Measurements from ENCODE around the gene ETV7. TPM values are rescaled to one million over a fixed set of nuclear protein-coding genes. Genes with fewer than 3 reads are reported as not detected.
"Not testable (repeated sequence)": the region's sequence is repeated elsewhere in the genome, so short reads cannot be mapped to it uniquely, and the experiment has no call there.

ETV7 gene
- polyA plus RNA-seq, 3 donors: 0.10 to 2.2 (median 1.5) TPM

GRCh38 chr6:36364669-36365479 is 22.6 kb downstream of the ETV7 start:
- DNase-seq: peak; percentile 60 to 85 (median 61)
- no peaks in the 10 kb centered on the region for H3K27me3 ChIP-seq (ENCODE audit: control insufficient read depth in 2 of 2, insufficient read depth in 2 of 2, low read length in 2 of 2)
- Mint-ChIP-seq H3K36me3 (peaks cover 3 to 7% of the 10 kb centered on the region in 2 donors), H3K9me3 (no peaks in the 10 kb centered on the region), H3K27ac (peak overlapping the region in 4 of 7 donors; percentile 26 to 77 (median 54)), H3K27me3 (ENCODE audit: low read depth in 3 of 3) (peaks cover 0 to 1% (median 1%) of the 10 kb centered on the region in 3 donors), H3K4me1 (peaks cover 55% of the 10 kb centered on the region), H3K4me3 (no peak overlapping the region)
- no peak overlapping the region for H3K4me2 ChIP-seq (replicated peaks; ENCODE audit: extremely low read depth, low read length, poor library complexity, severe bottlenecking)
- peaks cover 54 to 66% of the 10 kb centered on the region in 2 donors for H3K4me1 ChIP-seq (ENCODE audit: control insufficient read depth in 1 of 2, insufficient read depth in 2 of 2, low read length in 2 of 2)
- H3K36me3 ChIP-seq (replicated peaks in 1 of 2; ENCODE audit: control insufficient read depth in 1 of 2, insufficient read depth in 2 of 2, low read length in 2 of 2): no peaks in the 10 kb centered on the region
- H3K9me3 ChIP-seq (replicated peaks in 1 of 2; ENCODE audit: control insufficient read depth in 1 of 2, insufficient read depth in 1 of 2, low read length in 2 of 2): no peaks in the 10 kb centered on the region
- no peak overlapping the region for H3K4me3 ChIP-seq (replicated peaks in 1 of 3; ENCODE audit: low read depth in 2 of 3, low read length in 3 of 3)
- intact Hi-C loops (cut with micrococcal nuclease): loop anchor here (5.0 to 10.0 kb wide), 2 partner anchors 63 to 240 kb away; no protein-coding TSS in a partner anchor
- no peak overlapping the region for H3K9ac ChIP-seq (ENCODE audit: insufficient read depth, low read length, poor library complexity, severe bottlenecking)
- H3K79me2 ChIP-seq (ENCODE audit: insufficient read depth, low read length): no peaks in the 10 kb centered on the region
- H2AFZ ChIP-seq (ENCODE audit: insufficient read depth, low read depth, low read length, poor library complexity, severe bottlenecking): no peak overlapping the region
- no peaks in the 10 kb centered on the region for H4K20me1 ChIP-seq (ENCODE audit: insufficient read depth, low read length)
- no peak overlapping the region for H3K27ac ChIP-seq (ENCODE audit: low read depth in 1 of 2, low read length in 2 of 2)
- TF ChIP-seq CTCF (IDR thresholded peaks at IDR 0.05): no peak
- 85% methylated on average over 9 of the region's 19 CpGs for WGBS (ENCODE audit: insufficient coverage)

GRCh38 chr6:36364061-36364635 is 23.3 kb downstream of the ETV7 start:
- not testable (repeated sequence) for H4K20me1 ChIP-seq (ENCODE audit: insufficient read depth, low read length); H3K9me3 Mint-ChIP-seq; H2AFZ ChIP-seq (ENCODE audit: insufficient read depth, low read depth, low read length, poor library complexity, severe bottlenecking); H3K27me3 ChIP-seq (ENCODE audit: control insufficient read depth in 2 of 2, insufficient read depth in 2 of 2, low read length in 2 of 2); H3K79me2 ChIP-seq (ENCODE audit: insufficient read depth, low read length); DNase-seq; H3K9me3 ChIP-seq (replicated peaks in 1 of 2; ENCODE audit: control insufficient read depth in 1 of 2, insufficient read depth in 1 of 2, low read length in 2 of 2); H3K36me3 ChIP-seq (replicated peaks in 1 of 2; ENCODE audit: control insufficient read depth in 1 of 2, insufficient read depth in 2 of 2, low read length in 2 of 2); H3K9ac ChIP-seq (ENCODE audit: insufficient read depth, low read length, poor library complexity, severe bottlenecking); H3K4me2 ChIP-seq (replicated peaks; ENCODE audit: extremely low read depth, low read length, poor library complexity, severe bottlenecking); H3K27ac ChIP-seq (ENCODE audit: low read depth in 1 of 2, low read length in 2 of 2); H3K4me3 ChIP-seq (replicated peaks in 1 of 3; ENCODE audit: low read depth in 2 of 3, low read length in 3 of 3); H3K36me3 Mint-ChIP-seq; H3K27ac Mint-ChIP-seq; H3K4me3 Mint-ChIP-seq; H3K27me3 Mint-ChIP-seq (ENCODE audit: low read depth in 3 of 3)
- 100% methylated on average over 19 of the region's 34 CpGs for WGBS (ENCODE audit: insufficient coverage)
- H3K4me1 ChIP-seq (ENCODE audit: control insufficient read depth in 1 of 2, insufficient read depth in 2 of 2, low read length in 2 of 2): peaks cover 46 to 59% of the 10 kb centered on the region in 2 donors
- intact Hi-C loops (cut with micrococcal nuclease): loop anchor here in 1 of 2 donors (10.0 kb wide), 1 partner anchor 239 kb away; no protein-coding TSS in a partner anchor
- H3K4me1 Mint-ChIP-seq: peaks cover 48% of the 10 kb centered on the region

DNA sequence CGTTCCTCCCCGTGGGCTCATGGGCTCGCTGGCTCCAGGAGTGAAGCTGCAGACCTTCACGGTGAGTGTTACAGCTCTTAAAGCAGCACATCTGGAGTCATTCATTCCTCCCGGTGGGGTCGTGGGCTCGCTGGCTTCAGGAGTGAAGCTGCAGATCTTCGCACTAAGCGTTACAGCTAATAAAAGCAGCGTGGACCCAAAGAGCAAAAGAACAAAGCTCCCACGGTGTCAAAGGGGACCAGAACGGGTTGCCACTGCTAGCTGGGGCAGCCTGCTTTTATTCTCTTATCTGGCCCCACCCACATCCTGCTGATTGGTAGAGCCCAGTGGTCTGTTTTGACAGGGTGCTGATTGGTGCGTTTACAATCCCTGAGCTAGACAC is 24.1 kb downstream of the ETV7 start:
- H3K27ac Mint-ChIP-seq: peak overlapping the region in 5 of 7 donors; percentile 40 to 80 (median 68)

More for the DNA sequence above, 24.1 kb downstream of the ETV7 start:
- H3K9ac ChIP-seq (ENCODE audit: insufficient read depth, low read length, poor library complexity, severe bottlenecking); H3K27me3 ChIP-seq (ENCODE audit: control insufficient read depth in 2 of 2, insufficient read depth in 2 of 2, low read length in 2 of 2); H3K9me3 Mint-ChIP-seq; H4K20me1 ChIP-seq (ENCODE audit: insufficient read depth, low read length); H3K4me2 ChIP-seq (replicated peaks; ENCODE audit: extremely low read depth, low read length, poor library complexity, severe bottlenecking); H3K79me2 ChIP-seq (ENCODE audit: insufficient read depth, low read length); DNase-seq; H3K36me3 ChIP-seq (replicated peaks in 1 of 2; ENCODE audit: control insufficient read depth in 1 of 2, insufficient read depth in 2 of 2, low read length in 2 of 2); H3K27ac ChIP-seq (ENCODE audit: low read depth in 1 of 2, low read length in 2 of 2); H3K9me3 ChIP-seq (replicated peaks in 1 of 2; ENCODE audit: control insufficient read depth in 1 of 2, insufficient read depth in 1 of 2, low read length in 2 of 2); H3K27me3 Mint-ChIP-seq (ENCODE audit: low read depth in 3 of 3); H2AFZ ChIP-seq (ENCODE audit: insufficient read depth, low read depth, low read length, poor library complexity, severe bottlenecking); H3K36me3 Mint-ChIP-seq: not testable (repeated sequence)
- WGBS (ENCODE audit: insufficient coverage): 80% methylated on average over 10 of the region's 13 CpGs
- Mint-ChIP-seq H3K4me1 (peaks cover 40% of the 10 kb centered on the region), H3K4me3 (peak overlapping the region in 1 of 2 donors; percentile 51)
- intact Hi-C loops (cut with micrococcal nuclease): loop anchor here in 1 of 2 donors (10.0 kb wide), 1 partner anchor 239 kb away; no protein-coding TSS in a partner anchor
- peak overlapping the region in 1 of 3 experiments; percentile 8 for H3K4me3 ChIP-seq (replicated peaks in 1 of 3; ENCODE audit: low read depth in 2 of 3, low read length in 3 of 3)
- H3K4me1 ChIP-seq (ENCODE audit: control insufficient read depth in 1 of 2, insufficient read depth in 2 of 2, low read length in 2 of 2): peaks cover 39 to 51% of the 10 kb centered on the region in 2 donors

Measured in CD14-positive monocyte (primary cell).